Kidney glomerular epithelial cell (primary cell): Measurements from ENCODE around the gene LPP.

ENCODE experiments used
- DNase-seq: peaks from one replicate; lab custom pipeline; 2025; lab: John Stamatoyannopoulos, UW

Gene LPP, protein sequence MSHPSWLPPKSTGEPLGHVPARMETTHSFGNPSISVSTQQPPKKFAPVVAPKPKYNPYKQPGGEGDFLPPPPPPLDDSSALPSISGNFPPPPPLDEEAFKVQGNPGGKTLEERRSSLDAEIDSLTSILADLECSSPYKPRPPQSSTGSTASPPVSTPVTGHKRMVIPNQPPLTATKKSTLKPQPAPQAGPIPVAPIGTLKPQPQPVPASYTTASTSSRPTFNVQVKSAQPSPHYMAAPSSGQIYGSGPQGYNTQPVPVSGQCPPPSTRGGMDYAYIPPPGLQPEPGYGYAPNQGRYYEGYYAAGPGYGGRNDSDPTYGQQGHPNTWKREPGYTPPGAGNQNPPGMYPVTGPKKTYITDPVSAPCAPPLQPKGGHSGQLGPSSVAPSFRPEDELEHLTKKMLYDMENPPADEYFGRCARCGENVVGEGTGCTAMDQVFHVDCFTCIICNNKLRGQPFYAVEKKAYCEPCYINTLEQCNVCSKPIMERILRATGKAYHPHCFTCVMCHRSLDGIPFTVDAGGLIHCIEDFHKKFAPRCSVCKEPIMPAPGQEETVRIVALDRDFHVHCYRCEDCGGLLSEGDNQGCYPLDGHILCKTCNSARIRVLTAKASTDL

DNA sequence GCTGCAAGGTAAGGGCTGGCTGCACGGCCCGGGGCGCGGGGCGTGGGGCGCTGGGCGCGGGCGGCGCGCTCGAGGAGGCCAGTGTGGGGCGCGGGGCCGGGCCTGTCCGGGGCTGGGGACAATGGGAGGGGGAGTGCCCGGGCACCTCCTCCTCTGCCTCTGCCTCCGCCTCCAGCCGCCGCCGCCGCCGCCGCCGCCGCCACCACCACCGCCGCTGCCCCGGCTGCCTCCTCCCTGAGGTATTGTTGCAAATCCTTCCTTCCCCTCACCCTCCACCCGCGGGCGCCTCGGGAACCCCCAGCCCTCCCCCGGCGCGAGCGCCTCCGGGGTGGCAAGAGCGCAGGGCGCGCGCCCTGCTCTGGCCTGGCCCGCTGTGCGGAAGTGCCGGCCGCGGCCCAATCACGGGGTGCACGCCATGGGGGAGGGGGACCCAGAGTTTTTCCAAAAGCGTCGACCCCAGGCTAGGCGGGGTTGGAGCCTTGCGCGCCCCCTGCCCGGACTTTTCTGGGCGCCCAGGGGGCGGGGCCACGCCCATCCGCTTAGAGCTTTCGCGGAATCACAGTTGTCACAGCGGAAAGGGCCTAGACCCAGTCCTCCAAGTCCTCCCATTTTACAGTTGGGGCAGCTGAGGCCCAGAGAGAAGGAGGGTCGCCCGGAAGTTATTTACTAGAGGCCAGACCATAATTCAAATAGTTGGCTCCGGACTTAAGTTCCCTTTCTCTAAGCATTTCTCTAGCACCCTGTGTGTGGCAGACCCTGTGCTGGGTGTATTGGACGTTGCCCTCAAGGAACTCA, at the start of gene LPP:
Gene LPP (plus strand): TSS at position 144 of the 795 bp plus-strand sequence. CDS start 251,964 bp downstream, outside the sequence.
- DNase-seq = peak; percentile 85

DNA sequence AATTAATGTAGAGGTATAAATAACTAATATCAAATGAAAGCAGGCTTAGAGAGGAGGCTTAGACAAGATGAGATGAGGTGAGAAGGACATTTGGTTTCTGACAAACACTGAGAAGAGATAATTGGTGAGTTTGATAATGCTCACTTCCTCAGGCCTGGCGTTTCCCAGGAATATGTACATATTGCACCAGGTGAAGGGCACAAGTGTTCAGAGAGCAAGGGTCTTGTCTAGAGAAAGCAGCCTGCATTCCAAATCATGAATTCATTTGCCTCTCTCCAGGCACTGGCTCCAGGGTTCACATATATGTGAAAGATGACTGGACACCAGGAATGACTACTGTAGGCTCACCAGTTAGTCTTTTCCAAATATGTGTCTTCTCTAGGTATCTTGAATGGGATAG, 48.0 kb upstream of the LPP start:
- DNase-seq = no peak

DNA sequence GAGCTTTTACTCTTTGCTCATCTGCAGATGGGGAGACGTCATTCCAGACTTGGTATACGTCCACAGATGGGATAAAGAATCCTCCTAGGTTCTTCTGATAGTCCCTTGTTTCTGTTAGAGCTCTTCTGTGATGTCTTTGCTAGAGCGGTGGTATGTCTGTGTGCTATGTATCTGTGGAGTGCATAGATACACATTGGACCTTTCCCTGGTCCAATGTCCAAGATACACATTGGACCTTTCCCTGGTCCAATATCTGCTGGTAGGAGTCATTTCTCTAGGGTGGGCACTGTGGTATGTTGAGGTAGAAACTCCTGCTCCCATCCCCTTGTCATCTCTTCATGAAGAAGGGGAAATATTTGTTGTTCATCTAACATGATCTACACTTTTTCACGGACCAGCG, 47.5 kb upstream of the LPP start:
- no peak for DNase-seq

DNA sequence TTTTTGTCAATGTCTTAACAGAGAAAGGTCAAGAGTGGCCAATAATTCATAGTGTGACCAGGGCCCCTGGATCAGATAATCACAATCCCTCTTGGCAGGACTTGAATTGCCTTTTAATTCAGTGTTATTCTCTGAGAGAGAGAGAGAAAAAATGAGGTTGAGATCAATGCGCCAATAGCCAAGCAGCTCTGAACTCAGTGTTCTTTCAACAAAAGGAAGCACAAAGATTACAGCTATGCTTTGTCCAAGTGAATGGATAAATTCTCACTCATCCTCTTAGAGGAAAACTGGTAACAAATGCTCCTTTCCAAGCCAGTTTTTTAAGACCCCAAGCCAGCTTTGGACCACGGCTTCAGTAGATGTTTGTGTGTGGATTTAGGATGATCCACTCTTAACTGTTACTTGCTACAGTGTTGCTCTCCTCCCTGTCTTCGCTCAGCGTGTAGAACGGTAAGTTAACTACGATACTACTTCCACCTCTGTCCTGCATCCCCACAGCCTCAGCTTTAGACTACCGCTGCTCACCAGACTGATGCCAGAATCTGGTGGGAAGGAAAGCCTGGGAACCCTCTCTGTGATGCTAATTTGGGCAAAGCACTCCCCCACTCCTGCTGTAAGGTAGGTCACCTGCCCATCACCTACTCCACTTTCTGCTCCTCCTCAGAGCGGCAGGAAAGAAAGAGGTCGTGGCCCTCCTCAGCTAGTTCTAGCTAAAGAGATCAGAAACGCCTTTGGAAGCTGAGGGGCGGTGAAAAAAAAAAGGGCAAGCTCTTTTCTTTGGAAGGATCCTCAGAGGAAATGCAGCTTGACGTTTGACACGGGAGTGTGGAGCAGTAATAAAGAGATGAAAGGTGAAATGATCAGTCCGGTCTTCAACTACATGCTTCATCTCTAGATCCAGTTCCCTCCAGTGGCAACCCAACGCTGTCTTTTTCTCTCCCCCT, 46.8 kb upstream of the LPP start:
- DNase-seq = no peak

DNA sequence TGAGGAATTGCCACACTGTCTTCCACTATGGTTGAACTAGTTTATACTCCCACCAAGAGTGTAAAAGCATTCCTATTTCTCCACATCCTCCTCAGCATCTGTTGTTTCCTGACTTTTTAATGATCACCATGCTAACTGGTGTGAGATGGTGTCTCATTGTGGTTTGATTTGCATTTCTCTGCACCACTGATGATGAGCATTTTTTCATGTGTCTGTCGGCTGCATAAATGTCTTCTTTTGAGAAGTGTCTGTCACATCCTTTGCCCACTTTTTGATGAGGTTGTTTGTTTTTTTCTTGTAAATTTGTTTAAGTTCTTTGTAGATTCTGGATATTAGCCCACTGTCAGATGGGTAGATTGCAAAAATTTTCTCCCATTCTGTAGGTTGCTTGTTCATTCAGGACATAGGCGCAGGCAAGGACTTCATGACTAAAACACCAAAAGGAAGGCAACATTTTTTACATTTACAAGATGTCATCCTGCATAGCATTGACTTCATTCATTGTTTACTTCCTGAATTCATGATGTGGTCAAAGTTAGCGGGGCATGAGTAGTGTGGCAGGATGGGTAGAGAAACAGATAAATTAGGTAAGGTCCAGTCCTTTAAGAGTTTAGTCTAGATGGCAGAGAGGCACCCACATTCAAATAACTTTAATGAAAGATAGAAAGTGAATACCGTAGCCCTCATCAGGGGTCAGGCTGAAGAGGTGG, 45.1 kb upstream of the LPP start:
- peak; percentile 4 for DNase-seq

DNA sequence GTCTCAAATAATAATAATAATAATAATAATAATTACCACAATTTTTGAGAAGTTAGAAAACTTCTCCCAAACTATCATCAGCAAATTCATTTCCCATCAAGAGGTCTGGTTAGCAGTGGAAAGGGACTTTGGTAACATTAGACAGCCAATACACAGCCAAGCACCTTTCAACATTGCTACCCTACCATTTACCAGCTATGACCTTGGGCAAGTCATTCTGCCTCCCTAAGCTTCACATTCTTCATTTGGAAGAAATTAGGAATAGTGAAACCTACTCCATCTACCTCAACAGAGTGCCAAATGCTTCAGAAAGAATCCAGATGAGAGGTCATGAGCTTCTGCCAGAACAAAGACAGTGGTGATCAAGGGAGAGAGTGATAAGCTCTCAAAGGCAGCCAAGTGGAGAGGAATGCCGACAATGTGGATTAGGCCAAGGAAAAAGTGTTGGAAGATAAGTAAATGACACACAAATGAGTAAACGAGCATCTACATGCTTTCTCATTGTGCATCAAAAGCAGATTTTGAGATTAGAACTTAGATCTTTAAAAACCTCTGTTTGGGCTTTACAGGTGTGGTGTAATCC, 42.9 kb upstream of the LPP start:
- DNase-seq = peak; percentile 83

DNA sequence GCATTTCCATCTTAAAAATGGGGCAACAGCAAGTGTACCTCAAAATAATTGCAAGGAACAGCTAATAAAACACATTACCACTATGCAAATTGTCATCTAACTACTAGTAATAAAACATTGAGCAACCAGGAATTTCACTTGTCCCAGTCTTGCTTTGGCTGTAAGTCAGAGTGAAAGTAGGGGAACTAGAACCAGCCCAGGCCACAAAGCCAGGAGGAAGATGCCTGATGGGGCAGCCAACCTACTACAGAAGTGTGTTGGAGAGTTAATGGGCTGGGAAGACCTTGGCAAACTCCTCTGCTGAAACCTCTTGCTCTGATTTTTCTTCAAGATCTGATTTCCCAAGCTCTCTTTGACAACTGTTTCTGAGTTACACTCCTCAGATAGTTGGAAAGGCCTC, 40.2 kb upstream of the LPP start:
- DNase-seq = no peak

DNA sequence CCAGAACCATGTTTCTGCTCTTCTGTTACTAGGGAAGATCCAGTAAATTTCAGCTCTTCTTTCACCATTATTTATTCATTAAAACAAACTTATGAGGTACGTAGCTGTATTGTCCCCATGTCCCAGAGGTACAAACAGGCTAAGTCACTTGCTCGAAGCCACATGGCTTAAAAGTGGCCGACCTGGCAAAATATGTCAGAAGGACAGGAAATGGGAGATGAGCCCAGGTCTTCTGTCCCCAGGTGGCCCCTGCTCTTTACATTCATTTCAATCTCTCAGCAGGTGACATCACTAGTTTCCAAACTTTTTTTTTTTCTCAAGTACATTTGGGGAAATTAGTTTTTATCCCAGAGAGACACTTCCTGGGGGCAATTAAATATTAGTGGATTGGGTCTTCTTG, 34.1 kb upstream of the LPP start:
- no peak for DNase-seq

DNA sequence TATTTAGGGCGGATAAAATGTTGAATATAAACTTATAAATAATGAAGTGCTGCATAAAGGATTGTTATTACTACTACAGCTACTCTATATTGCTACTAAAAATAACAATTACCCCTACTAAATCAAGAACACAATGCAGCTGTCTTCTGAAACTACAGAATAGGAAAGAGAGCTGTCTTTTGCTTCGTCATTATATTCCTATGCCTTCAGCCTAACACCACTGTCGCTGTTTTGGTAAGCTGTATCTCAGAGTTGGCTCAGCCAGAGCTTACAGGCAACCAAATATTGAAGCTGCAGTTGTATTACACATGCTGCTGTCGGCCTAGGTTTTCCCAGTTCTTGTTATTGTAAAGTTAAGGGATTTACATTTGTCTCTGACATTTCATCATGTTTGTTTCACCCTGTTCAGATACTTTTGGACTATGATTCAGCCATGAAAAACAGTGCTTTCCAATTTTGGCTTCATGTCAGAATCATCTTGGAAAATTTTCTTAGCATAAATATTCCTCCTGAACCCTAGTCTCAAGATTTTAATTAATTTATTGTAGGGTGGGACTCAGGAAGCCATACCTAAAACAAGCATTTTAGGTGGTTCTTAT, 31.3 kb upstream of the LPP start:
- no peak for DNase-seq

DNA sequence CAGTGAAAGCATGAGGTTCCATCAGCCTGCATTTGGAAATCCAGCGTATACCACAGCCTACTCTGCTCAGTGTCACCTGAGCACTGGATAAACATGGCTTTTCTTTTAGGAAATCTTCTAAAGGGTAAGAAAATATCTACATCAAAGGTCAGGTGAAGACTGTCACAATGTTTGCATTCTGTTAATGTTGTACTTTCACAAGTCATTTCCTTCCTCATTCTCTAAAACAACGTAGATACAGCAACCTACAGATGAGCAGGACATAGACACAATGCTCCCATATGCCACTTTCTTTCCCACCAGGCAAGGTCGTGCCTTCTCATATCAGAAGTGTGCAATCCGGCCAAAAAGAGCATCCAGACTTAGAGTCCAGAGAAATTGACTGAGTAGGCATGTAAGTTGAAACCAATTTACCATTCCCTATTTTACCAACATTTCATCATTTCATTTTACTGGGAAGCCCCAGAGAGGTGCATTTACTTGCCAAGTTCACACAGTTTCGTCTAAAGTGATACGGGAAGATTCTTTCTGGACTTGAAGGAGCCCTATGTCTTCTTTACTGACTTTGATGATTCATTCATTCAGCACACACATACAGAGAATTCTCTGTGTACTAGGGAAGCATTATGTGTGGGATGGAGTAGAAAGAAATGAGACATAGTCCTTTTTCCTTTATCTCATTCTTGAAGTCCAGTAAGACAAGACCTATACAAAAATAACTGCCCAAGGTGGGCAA, 30.6 kb upstream of the LPP start:
- DNase-seq = peak; percentile 0

DNA sequence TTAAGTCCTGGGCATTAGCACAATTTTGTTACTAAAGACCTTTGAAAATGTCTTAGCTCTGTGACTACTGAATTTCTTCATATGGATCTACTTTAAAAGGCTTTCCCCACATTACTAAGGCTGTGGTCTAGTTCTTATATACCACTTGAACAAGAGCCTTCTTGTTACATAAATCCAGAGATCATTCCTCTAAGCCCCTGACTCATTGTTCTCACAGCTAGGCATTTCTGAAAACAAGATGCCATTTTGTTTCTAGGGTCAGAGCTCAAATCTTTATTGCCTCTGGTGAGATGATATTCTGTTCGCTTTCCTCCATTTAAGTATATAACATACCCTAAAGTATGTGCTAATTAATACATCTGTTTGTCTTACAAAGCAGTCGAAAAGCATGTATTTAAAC, 29.8 kb upstream of the LPP start:
- no peak for DNase-seq

DNA sequence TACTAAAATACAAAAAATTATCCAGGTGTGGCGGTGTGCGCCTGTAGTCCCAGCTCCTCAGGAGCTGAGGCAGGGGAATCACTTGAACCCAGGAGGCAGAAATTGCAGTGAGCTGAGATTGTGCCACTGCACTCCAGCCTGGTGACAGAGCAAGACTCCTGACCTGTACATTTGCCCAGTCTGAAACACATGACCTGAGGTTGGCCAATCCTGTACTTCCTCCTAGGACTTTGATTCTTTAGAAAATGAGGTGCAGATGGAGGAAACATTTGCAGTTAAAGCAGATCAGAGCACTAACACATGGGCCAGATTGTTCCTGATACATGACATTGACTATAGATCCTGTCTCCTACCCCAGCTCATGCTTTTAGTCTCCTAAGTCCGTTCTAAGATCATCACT, 28.9 kb upstream of the LPP start:
- DNase-seq = no peak

DNA sequence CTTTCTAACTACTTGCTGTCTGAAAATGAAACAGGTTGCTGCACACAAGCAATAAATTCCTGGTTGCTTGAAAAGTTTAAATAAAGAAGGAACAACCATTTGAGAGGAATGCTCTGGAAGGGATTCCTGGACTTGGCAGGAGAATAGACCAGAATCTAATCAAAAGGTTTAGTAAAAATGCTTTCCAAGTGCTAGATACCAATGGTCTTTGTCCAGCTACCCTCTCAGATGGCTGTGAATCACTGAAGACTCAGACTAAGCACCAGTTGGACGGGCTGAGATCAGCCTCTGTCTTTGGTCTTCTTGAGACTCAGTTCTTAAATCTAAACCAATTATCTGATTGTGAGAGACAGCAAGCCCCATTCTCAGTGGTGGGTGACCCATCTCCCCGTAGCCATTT, 27.7 kb upstream of the LPP start:
- no peak for DNase-seq

DNA sequence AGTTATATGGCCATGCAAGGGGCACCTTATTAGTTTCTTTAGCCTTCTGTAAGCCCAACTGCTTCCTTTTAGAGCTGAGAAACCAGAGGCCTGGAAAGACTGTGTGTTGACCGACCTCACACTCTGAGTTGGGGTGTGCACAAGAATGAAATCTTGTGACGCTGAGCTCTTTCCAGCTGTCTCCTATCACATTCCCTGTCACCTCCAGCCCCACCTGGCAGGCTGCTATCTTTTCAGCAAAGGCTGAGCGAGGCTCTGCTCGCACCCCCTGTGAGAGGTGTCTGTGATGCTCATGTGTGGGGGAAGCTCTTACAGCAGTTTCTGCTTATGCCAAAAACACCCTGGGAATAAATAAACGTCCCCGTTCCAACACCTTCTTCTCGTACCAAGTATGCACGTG, 27.0 kb upstream of the LPP start:
- no peak for DNase-seq

DNA sequence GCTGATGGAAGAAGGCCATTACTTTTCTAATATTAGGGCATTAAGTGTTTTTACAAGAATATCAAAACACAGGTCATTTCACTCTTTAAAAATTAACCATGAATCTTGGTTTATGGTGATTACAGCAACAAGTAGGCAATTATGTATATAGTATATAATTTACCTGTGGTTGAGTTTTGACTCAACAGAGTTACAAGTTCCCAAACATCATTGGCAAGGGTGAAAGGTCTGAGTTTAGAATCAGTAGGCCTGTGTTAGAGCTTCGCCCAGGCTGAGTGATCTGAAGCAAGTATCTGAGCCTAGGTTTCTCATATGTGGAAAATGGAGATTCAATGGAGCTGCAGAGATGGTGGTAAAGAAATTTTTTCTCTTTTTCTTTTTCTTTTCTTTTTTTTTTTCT, 25.1 kb upstream of the LPP start:
- DNase-seq = no peak

DNA sequence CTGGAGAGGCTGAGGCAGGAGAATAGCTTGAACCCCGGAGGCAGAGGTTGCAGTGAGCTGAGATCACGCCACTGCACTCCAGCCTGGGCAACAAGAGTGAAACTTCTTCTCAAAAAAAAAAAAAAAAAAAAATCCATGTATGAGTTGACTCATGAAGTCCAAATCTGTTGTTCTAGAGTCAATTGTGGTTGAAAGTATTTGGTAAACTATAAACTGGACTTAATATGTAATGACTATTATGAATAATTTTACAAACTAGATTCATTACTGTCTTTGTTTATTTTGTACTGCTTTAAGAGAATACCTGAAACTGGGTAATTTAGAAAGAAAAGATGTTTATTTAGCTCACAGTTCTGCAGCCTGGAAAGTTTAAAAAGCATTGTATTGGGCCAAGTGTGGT, 22.9 kb upstream of the LPP start:
- peak; percentile 5 for DNase-seq

DNA sequence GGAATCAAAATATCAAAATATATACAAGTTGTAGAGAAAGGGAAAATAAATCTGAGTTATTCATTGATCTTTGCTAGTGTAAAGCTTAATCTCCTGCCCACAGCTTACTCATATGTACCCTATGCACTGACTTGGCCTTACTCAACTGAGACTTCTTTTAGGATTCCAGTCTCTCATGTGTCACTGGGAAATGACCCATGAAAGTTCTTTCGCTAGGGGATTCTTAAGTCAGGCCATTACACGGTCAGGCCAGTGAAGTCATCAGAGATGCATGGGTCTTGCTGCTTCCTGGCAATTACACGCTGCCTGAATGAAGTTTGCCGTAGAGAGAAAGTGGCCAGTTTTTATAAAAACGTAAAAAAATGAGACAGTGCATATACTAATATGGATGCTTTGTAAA, 20.7 kb upstream of the LPP start:
- DNase-seq = peak; percentile 81

DNA sequence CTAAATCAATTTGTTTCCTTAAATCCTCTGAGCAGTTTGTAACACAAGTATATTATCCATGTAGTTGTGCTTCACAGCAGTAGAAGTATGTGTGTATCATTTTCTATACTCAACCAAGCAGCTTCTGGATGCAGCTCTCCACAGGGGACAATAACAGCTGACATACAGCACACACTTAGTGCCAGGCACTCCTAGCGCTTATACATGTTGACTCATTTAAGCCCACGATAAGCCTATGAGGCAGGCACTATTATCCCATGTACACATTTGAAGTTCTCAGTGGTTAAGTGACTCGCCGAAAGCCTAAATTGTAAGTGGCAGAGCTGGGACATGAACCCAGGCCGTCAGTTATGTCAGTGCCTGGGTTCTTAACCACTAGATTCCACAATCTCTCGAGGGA, 20.3 kb upstream of the LPP start:
- peak; percentile 42 for DNase-seq

DNA sequence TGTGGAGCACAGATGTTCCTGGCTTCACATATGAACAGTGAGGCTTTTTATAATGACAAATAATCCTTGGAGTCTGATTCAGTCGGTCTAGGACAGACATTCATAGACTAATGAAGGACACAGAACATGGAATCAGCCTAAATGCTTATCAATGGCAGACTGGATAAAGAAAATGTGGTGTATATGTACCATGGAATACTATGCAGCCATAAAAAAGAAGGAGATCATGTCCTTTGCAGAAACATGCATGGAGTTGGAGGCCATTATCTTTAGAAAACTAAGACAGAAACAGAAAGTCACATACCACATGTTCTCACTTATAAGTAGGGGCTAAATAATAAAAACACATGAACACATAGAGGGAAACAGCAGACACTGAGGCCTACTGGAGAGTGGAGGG, 19.9 kb upstream of the LPP start:
- no peak for DNase-seq

DNA sequence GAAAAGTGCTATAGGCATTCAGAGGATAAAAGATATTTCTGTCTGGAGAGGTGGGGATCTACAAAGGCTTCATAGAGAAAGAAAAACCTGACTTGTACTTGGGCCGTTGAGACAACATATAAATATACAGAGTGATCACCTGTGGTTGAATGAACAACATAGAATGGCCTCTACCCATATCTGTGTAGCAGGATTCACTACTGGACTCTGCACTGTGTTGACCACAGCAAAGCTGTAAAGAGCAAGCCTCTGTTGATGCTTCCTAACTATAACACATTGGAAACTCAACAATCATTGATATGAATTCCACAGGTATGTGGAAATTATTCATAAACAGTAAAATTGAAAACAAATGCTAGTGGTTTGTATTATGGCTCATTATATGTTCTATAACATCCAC, 19.1 kb upstream of the LPP start:
- no peak for DNase-seq
